Adrenal gland (tissue), 12 donors: ENCODE results near the gene ALDH3B1. TPM values are rescaled to one million over a fixed set of nuclear protein-coding genes. Genes with fewer than 3 reads are reported as not detected.

Experiments used
- DNase-seq, 7 donors: peaks; one replicate each; pipeline ENCODE4 v3.0.0-alpha.2; 2019 to 2020
- H3K27ac ChIP-seq, 5 donors: fragments of 200-600 bp; sonication (generic) in 4 of 5; 1 replicate in 3 of 5; 2 replicates in 2 of 5; pipeline versions ENCODE4 v1.5.1 to v1.8.0; 2016 to 2020; ENCODE audit warnings: mild to moderate bottlenecking in 1 of 5
- H3K27me3 ChIP-seq: fragments of 200-600 bp; 2 replicates; pipeline ENCODE4 v1.8.0; 2021
- H3K36me3 ChIP-seq, 2 donors: fragments of 200-600 bp; replicated peaks in 1 of 2; 1 replicate in 1 of 2; 2 replicates in 1 of 2; pipeline versions ENCODE4 v1.5.1 to v1.8.0; 2018 to 2022
- H3K4me1 ChIP-seq, 2 donors: fragments of 200-600 bp; replicated peaks in 1 of 2; 1 replicate in 1 of 2; 2 replicates in 1 of 2; pipeline versions ENCODE4 v1.5.1 to v1.8.0; 2018 to 2021
- H3K4me3 ChIP-seq, 4 donors: fragments of 200-600 bp; sonication (generic) in 3 of 4; one replicate each; pipeline ENCODE4 v1.5.1; 2016 to 2018
- H3K9me3 ChIP-seq, 3 donors: fragments of 200-600 bp; sonication (generic) in 1 of 3; replicated peaks in 1 of 3; 1 replicate in 2 of 3; 2 replicates in 1 of 3; pipeline versions ENCODE4 v1.5.1 to v1.8.0; 2016 to 2021
- CTCF ChIP-seq, 6 experiments: fragments of 450-650 bp in 4 of 6; fragments of 200-600 bp in 2 of 6; sonication (generic) in 1 of 6; IDR thresholded peaks; 1 replicate in 5 of 6; 2 replicates in 1 of 6; pipeline versions ENCODE4 v1.5.1 to v1.8.0; 2016 to 2021; ENCODE audit warnings: antibody characterized with exemption in 6 of 6, mild to moderate bottlenecking in 2 of 6, moderate library complexity in 1 of 6
- POLR2A ChIP-seq, 2 donors: fragments of 450-650 bp; IDR thresholded peaks; one replicate each; pipeline ENCODE4 v1.6.1; 2017; ENCODE audit warnings: antibody characterized with exemption in 2 of 2, mild to moderate bottlenecking in 2 of 2, moderate library complexity in 1 of 2
- WGBS, 4 donors: extraction: QIAGEN DNeasy Blood & Tissue Kit in 2 of 4; methylation state at CpG; one replicate each; pipeline versions ENCODE4 v1.1.5 to v1.1.7; 2013 to 2017; 5-methylcytosine and 5-hydroxymethylcytosine counted together
- intact Hi-C, 2 donors: fragments of 100-400 bp; cut with DNase I; formaldehyde crosslinking; loops; one replicate each; pipeline versions ENCODE4 v1.14.1 to v1.15.0; 2022 to 2023
- polyA plus RNA-seq, 3 donors: library from polyadenylated mRNA; stranded (reverse); fragments of 200-250 nt in 2 of 3; fragments of 350-450 nt in 1 of 3; fragmentation: Illumina TruSeq in 1 of 3; extraction: RNeasy Lipid Tissue Mini Kit (QIAGEN cat#74804) in 1 of 3; gene quantifications; one replicate each; pipeline ENCODE4 v1.2.3, GENCODE V29; 2013 to 2014
- total RNA-seq, 9 donors: library from RNA; depleted of rRNA in 4 of 9; stranded (reverse); fragments of >200 nt in 4 of 9; fragments of 120-200 nt in 1 of 9; fragmentation: NEBNext Ultra II Directional in 1 of 9; extraction: Animal tissue kit (Norgen Biotek cat#: 25700) in 1 of 9; gene quantifications; one replicate each; pipeline versions ENCODE4 v1.1.0 to v1.2.4, GENCODE V29; 2013 to 2023
- donor health status: healthy with polysubstance abuse.
- donor health status: Bipolar disorder and iron deficiency.
- donor health status: DM: yes; HTN: yes; CAD: no.
- donor health status: DM: no; HTN: no; CAD: no.
- donor health status: DM: no; HTN: no; CAD: no.
- donor health status: DM: yes; HTN: yes; CAD: no.

ALDH3B1 gene
- total and polyA plus RNA-seq, 12 donors = 0.72 to 70.3 (median 51.6) TPM

GRCh38 chr11:68016904-68017817 lies 7.0 kb downstream of the ALDH3B1 start:
- Histone ChIP-seq H3K27me3 (no peaks in the 10 kb centered on the region), H3K9me3 (no peaks in the 10 kb centered on the region), H3K36me3 (peaks cover 0 to 5% of the 10 kb centered on the region in 2 donors), H3K27ac (peak overlapping the region in 3 of 5 donors; percentile 34 to 59 (median 41)), H3K4me1 (peaks cover 29 to 62% of the 10 kb centered on the region in 2 donors), H3K4me3 (no peak overlapping the region)
- no peak for TF ChIP-seq CTCF (IDR thresholded peaks at IDR 0.05)
- no peak for TF ChIP-seq POLR2A (IDR thresholded peaks at IDR 0.05)
- 35 to 67% (median 46%) methylated on average over 13 to 16 of the region's 16 CpGs for WGBS, 4 donors
- intact Hi-C loops = loop anchor here in 1 of 2 donors (10.0 kb wide), 1 partner anchor 188 kb away; no protein-coding TSS in a partner anchor
- peak in 1 of 7 donors; percentile 63 for DNase-seq

GRCh38 chr11:68017980-68018729 lies 8.0 kb downstream of the ALDH3B1 start:
- no peak for DNase-seq
- peaks cover 24 to 54% of the 10 kb centered on the region in 2 donors for H3K4me1 ChIP-seq
- H3K4me3 ChIP-seq = no peak overlapping the region
- WGBS, 4 donors = 58 to 69% (median 61%) methylated on average over 22 to 27 of the region's 27 CpGs
- H3K36me3 ChIP-seq = peaks cover 0 to 5% of the 10 kb centered on the region in 2 donors
- H3K27me3 ChIP-seq = no peaks in the 10 kb centered on the region
- H3K27ac ChIP-seq = no peak overlapping the region
- no peaks in the 10 kb centered on the region for H3K9me3 ChIP-seq
- no peak for TF ChIP-seq POLR2A (IDR thresholded peaks at IDR 0.05)
- TF ChIP-seq CTCF (IDR thresholded peaks at IDR 0.05) = no peak
- intact Hi-C loops = loop anchor here in 1 of 2 donors (10.0 kb wide), 1 partner anchor 187 kb away; no protein-coding TSS in a partner anchor

- Histone ChIP-seq H3K9me3 (no peaks in the 10 kb centered on the region), H3K27me3 (no peaks in the 10 kb centered on the region), H3K27ac (no peak overlapping the region), H3K4me3 (no peak overlapping the region), H3K4me1 (peaks cover 24 to 48% of the 10 kb centered on the region in 2 donors), H3K36me3 (peaks cover 0 to 5% of the 10 kb centered on the region in 2 donors)
- no peak for TF ChIP-seq POLR2A (IDR thresholded peaks at IDR 0.05)
- intact Hi-C loops = loop anchor here in 1 of 2 donors (10.0 kb wide), 1 partner anchor 186 kb away; no protein-coding TSS in a partner anchor
- DNase-seq = no peak
- WGBS, 4 donors = 73 to 90% (median 88%) methylated on average over 3 to 18 of the region's 18 CpGs
Observed at GRCh38 chr11:68018730-68019190, 8.6 kb downstream of the ALDH3B1 start.

GRCh38 chr11:68019486-68019885 lies 9.4 kb downstream of the ALDH3B1 start:
- no peaks in the 10 kb centered on the region for H3K27me3 ChIP-seq
- DNase-seq = no peak
- H3K4me1 ChIP-seq = peaks cover 17 to 41% of the 10 kb centered on the region in 2 donors
- intact Hi-C loops = loop anchor here in 1 of 2 donors (10.0 kb wide), 1 partner anchor 185 kb away; no protein-coding TSS in a partner anchor
- peak overlapping the region in 1 of 5 donors; percentile 37 for H3K27ac ChIP-seq
- no peak overlapping the region for H3K4me3 ChIP-seq
- H3K36me3 ChIP-seq = peaks cover 0 to 5% of the 10 kb centered on the region in 2 donors
- no peak for TF ChIP-seq POLR2A (IDR thresholded peaks at IDR 0.05)
- no peak for TF ChIP-seq CTCF (IDR thresholded peaks at IDR 0.05)
- no peaks in the 10 kb centered on the region for H3K9me3 ChIP-seq
- WGBS, 4 donors = 89 to 94% (median 89%) methylated on average over 10 to 12 of the region's 12 CpGs; no CpG with 5 or more reads in 1 of the 4 donors
